ENCODE results near the gene MPPED1.

GRCh38 chr22:43434928-43435311 lies 23.1 kb downstream of the MPPED1 start:
- TF ChIP-seq CTCF (IDR thresholded peaks at IDR 0.05) (no peak), EZH2 (IDR thresholded peaks at IDR 0.05; ENCODE audit: borderline replicate concordance, insufficient read depth, low read depth, low read length, poor library complexity, severe bottlenecking) (no peak)

Data from B cell (primary cell).